ACHN (cell line): Measurements from ENCODE around the gene RAG1.
A peak's percentile ranks its signal among the peaks of the same experiment; 100 is the strongest.

ENCODE experiments used
- DNase-seq: peaks from one replicate; pipeline ENCODE4 v3.0.0-alpha.2; 2015
- in situ Hi-C: cut with HindIII; loops from 2 replicates; pipeline ENCODE4 v1.10.0; 2017; ENCODE audit warnings: low sequenced_read_pairs, low pct_ligation_motif_present, low pct_unique_long_range_greater_than_20kb

Gene RAG1

GRCh38 chr11:36619502-36619901 is 51.7 kb downstream of the RAG1 start:
- no peak for DNase-seq
- in situ Hi-C loops = no loop called here

- no peak for DNase-seq
- in situ Hi-C loops = no loop called here
Observed at GRCh38 chr11:36620246-36620645, 52.4 kb downstream of the RAG1 start.

GRCh38 chr11:36622431-36623136 is 54.8 kb downstream of the RAG1 start:
- peak; percentile 50 for DNase-seq
- in situ Hi-C loops = no loop called here

DNA sequence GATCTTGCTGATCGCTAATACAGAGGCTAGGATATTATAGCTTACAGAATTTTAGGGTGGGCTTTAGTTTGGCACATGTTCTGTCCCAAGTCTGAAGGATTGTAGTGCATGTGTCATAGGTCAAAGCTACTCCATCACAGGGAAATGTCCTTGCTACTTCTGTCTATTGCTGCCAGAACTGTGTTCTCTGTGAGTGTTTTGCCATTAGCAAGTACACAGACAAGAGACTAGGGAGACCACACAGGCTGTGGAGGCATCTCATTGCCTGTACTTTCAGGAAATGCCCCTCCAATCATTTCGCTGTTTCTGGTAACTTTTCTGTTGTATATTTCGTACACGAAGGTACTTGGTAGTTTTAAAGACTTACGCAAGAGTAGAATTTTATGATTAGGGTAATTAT is 55.7 kb downstream of the RAG1 start:
- no peak for DNase-seq
- in situ Hi-C loops = no loop called here

DNA sequence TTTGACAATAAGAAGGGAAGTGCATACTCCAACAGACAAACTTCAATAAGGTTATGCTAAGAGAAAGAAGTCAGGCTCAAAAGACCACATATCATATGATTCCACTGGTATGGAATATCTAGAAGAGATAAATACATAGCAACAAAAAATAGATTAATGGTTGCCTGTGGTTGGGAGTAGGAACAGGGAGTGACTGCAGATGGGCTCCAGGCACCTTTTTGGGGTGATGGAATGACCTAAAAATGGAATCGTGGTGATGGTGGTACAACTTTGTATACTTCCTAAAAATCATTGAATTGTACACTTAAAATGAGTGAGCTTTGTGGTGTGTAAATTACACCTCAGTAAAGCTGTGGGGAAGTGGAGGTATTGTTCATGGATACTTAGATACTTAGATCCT is 59.2 kb downstream of the RAG1 start:
- in situ Hi-C loops = no loop called here
- no peak for DNase-seq

- in situ Hi-C loops = no loop called here
Observed at GRCh38 chr11:36627471-36627870, 59.7 kb downstream of the RAG1 start.

GRCh38 chr11:36628141-36628540 is 60.3 kb downstream of the RAG1 start:
- no peak for DNase-seq
- in situ Hi-C loops = no loop called here

More at GRCh38 chr11:36627471-36627870, 59.7 kb downstream of the RAG1 start:
- DNase-seq = no peak

GRCh38 chr11:36628765-36629244 is 61.0 kb downstream of the RAG1 start:
- DNase-seq = no peak
- in situ Hi-C loops = no loop called here
